ENCODE measurements around the gene TRAF4. TPM values are rescaled to one million over a fixed set of nuclear protein-coding genes. Genes with fewer than 3 reads are reported as not detected.

TRAF4 gene
- total and polyA plus RNA-seq, 10 of the 15 experiments (the other 5 are each of a cell fraction or from before 2014, with no cell fraction given) = 3.7 to 197 (median 66.4) TPM

- no peak for TF ChIP-seq ASH2L (IDR thresholded peaks at IDR 0.05; ENCODE audit: borderline replicate concordance, low read depth)
- TF ChIP-seq NR2C2 (IDR thresholded peaks at IDR 0.05; ENCODE audit: borderline replicate concordance, control insufficient read depth, insufficient read length, low read depth) = no peak
- no peak for TF ChIP-seq SMC3 (IDR thresholded peaks at IDR 0.05; ENCODE audit: borderline replicate concordance, low read length)
- TF ChIP-seq RFX5 (IDR thresholded peaks at IDR 0.05; ENCODE audit: low read depth, low read length) = no peak
- TF ChIP-seq ZBTB4 (CRISPR knock-in tag; IDR thresholded peaks at IDR 0.05) = no peak
- no peak for TF ChIP-seq SREBF1 (IDR thresholded peaks at IDR 0.05; ENCODE audit: low read length)
- no peak for TF ChIP-seq RELB (IDR thresholded peaks at IDR 0.05; ENCODE audit: low read depth)
- no peak for TF ChIP-seq STAT1 (conservative IDR thresholded peaks at IDR 0.05)
- no peak for TF ChIP-seq YY1 (IDR thresholded peaks at IDR 0.05; ENCODE audit: low read depth, low read length)
- peak; percentile 44 for TF ChIP-seq MEF2B (IDR thresholded peaks at IDR 0.05; ENCODE audit: partially characterized antibody, poor library complexity, severe bottlenecking)
- no peak for TF ChIP-seq EP300 (IDR thresholded peaks at IDR 0.05; ENCODE audit: borderline replicate concordance in 1 of 2, control insufficient read depth in 1 of 2, low read depth in 2 of 2, low read length in 2 of 2)
- no peak for TF ChIP-seq SMAD1 (IDR thresholded peaks at IDR 0.05; ENCODE audit: low read depth, partially characterized antibody)
- TF ChIP-seq PBX3 (IDR thresholded peaks at IDR 0.05; ENCODE audit: insufficient replicate concordance, low read depth, low read length) = peak; percentile 11
- TF ChIP-seq HDGF (IDR thresholded peaks at IDR 0.05) = no peak
- TF ChIP-seq MYC (IDR thresholded peaks at IDR 0.05; ENCODE audit: insufficient read depth, insufficient read length, insufficient replicate concordance, low read length, severe bottlenecking) = no peak
- TF ChIP-seq ESRRA (IDR thresholded peaks at IDR 0.05; ENCODE audit: low read length) = no peak
- TF ChIP-seq ZBTB40 (IDR thresholded peaks at IDR 0.05; ENCODE audit: borderline replicate concordance) = no peak
- no peak for TF ChIP-seq KLF5 (IDR thresholded peaks at IDR 0.05; ENCODE audit: partially characterized antibody)
- TF ChIP-seq BRCA1 (IDR thresholded peaks at IDR 0.05; ENCODE audit: low read depth, low read length) = no peak
These were observed 527 bp downstream of the TRAF4 start (continued) for GRCh38 chr17:28744104-28744971.
